GM23338 (cell line): ENCODE measurements around the gene KREMEN2. TPM values are rescaled to one million over a fixed set of nuclear protein-coding genes. Genes with fewer than 3 reads are reported as not detected.

Source experiments
- ATAC-seq: fragments of 200-7000 bp; cut with Tn5 transposase; 3 replicates; pipeline ENCODE4 v1.9.1; 2020
- DNase-seq: peaks from one replicate; pipeline ENCODE4 v3.0.0-alpha.2; 2015; ENCODE audit warnings: low spot score
- H2AFZ ChIP-seq: fragments of 200-600 bp; sonication (generic); 2 replicates; pipeline ENCODE4 v1.8.0; 2016; ENCODE audit warnings: antibody characterized with exemption, mild to moderate bottlenecking, moderate library complexity
- H3F3A ChIP-seq: fragments of 200-600 bp; sonication (generic); replicated peaks from 2 replicates; pipeline ENCODE4 v1.8.0; 2017; ENCODE audit warnings: antibody characterized with exemption, mixed run types, low read depth
- H3K27ac ChIP-seq: fragments of 200-600 bp; sonication (generic); 2 replicates; pipeline ENCODE4 v1.6.1; 2016; ENCODE audit warnings: low read depth
- H3K27me3 ChIP-seq: fragments of 200-600 bp; sonication (generic); 2 replicates; pipeline ENCODE4 v1.8.0; 2016; ENCODE audit warnings: mild to moderate bottlenecking, mixed run types, moderate library complexity; ENCODE audit not compliant: insufficient read depth
- H3K36me3 ChIP-seq: fragments of 200-600 bp; sonication (generic); 2 replicates; pipeline ENCODE4 v1.8.0; 2016; ENCODE audit warnings: mild to moderate bottlenecking; ENCODE audit not compliant: insufficient read depth
- H3K4me1 ChIP-seq: fragments of 200-600 bp; sonication (generic); 2 replicates; pipeline ENCODE4 v1.8.0; 2016; ENCODE audit warnings: mild to moderate bottlenecking, moderate library complexity; ENCODE audit not compliant: insufficient read depth
- H3K4me2 ChIP-seq: fragments of 200-600 bp; sonication (generic); 2 replicates; pipeline ENCODE4 v1.7.1; 2017; ENCODE audit warnings: mixed run types
- H3K4me3 ChIP-seq: fragments of 200-600 bp; sonication (generic); 2 replicates; pipeline ENCODE4 v1.6.1; 2016; ENCODE audit warnings: mixed run types
- H3K79me2 ChIP-seq: fragments of 200-600 bp; sonication (generic); replicated peaks from 2 replicates; pipeline ENCODE4 v1.8.0; 2017; ENCODE audit warnings: mild to moderate bottlenecking; ENCODE audit not compliant: insufficient read depth
- H3K9me2 ChIP-seq: fragments of 200-600 bp; sonication (generic); 2 replicates; pipeline ENCODE4 v1.8.0; 2017; ENCODE audit not compliant: insufficient read depth
- H4K20me1 ChIP-seq: fragments of 200-600 bp; sonication (generic); replicated peaks from 2 replicates; pipeline ENCODE4 v1.8.0; 2017; ENCODE audit warnings: mild to moderate bottlenecking; ENCODE audit not compliant: insufficient read depth
- H3K27ac Mint-ChIP-seq: 2 replicates; pipeline ENCODE4 v1.8.0; 2020; ENCODE audit warnings: inconsistent platforms, mild to moderate bottlenecking, moderate library complexity, mixed read lengths
- H3K27me3 Mint-ChIP-seq: 3 replicates; pipeline ENCODE4 v1.8.0; 2022; ENCODE audit warnings: low read depth, mild to moderate bottlenecking, moderate library complexity, mixed read lengths, inconsistent platforms; ENCODE audit not compliant: insufficient read depth, poor library complexity
- H3K36me3 Mint-ChIP-seq: 3 replicates; pipeline ENCODE4 v1.8.0; 2021; ENCODE audit warnings: low read depth, mild to moderate bottlenecking, inconsistent platforms, moderate library complexity, mixed read lengths
- H3K4me1 Mint-ChIP-seq: 3 replicates; pipeline ENCODE4 v1.8.0; 2020; ENCODE audit warnings: mild to moderate bottlenecking, inconsistent platforms, mixed read lengths
- H3K4me3 Mint-ChIP-seq: 3 replicates; pipeline ENCODE4 v1.8.0; 2021; ENCODE audit warnings: moderate library complexity, mild to moderate bottlenecking, inconsistent platforms, mixed read lengths
- H3K9me3 Mint-ChIP-seq: 3 replicates; pipeline ENCODE4 v1.8.0; 2020; ENCODE audit warnings: moderate library complexity, mild to moderate bottlenecking, inconsistent platforms, mixed read lengths
- CREB1 ChIP-seq: fragments of 250-450 bp; sonication (Bioruptor Pico); IDR thresholded peaks from 2 replicates; pipeline ENCODE4 v1.5.0; 2020; ENCODE audit warnings: low read depth, mild to moderate bottlenecking, moderate library complexity
- EZH2 ChIP-seq: fragments of 200-600 bp; sonication (generic); IDR thresholded peaks from one replicate; pipeline ENCODE4 v1.8.0; 2017; ENCODE audit warnings: antibody characterized with exemption, mild to moderate bottlenecking, low read depth; ENCODE audit not compliant: unreplicated experiment
- EZH2phosphoT487 ChIP-seq: fragments of 200-600 bp; sonication (generic); IDR thresholded peaks from one replicate; pipeline ENCODE4 v1.8.1; 2018; ENCODE audit warnings: antibody characterized with exemption; ENCODE audit not compliant: unreplicated experiment
- JUNB ChIP-seq: IDR thresholded peaks from one replicate; pipeline ENCODE4 v1.6.1; 2016; ENCODE audit warnings: antibody characterized with exemption; ENCODE audit not compliant: unreplicated experiment
- NANOG ChIP-seq: IDR thresholded peaks from 2 replicates; pipeline ENCODE4 v1.6.1; 2016; ENCODE audit warnings: antibody characterized with exemption, borderline replicate concordance
- STAT1 ChIP-seq: IDR thresholded peaks from one replicate; pipeline ENCODE4 v1.6.1; 2016; ENCODE audit warnings: antibody characterized with exemption; ENCODE audit not compliant: unreplicated experiment
- ZNF331 ChIP-seq: fragments of 250-450 bp; sonication (Bioruptor Pico); IDR thresholded peaks from 2 replicates; pipeline ENCODE4 v1.5.0; 2020; ENCODE audit warnings: low read depth, mild to moderate bottlenecking, moderate library complexity
- polyA plus RNA-seq: library from polyadenylated mRNA; unstranded; fragments of >200 nt; fragmentation: Nextera tagmentation; extraction: Ambion mirVana; gene quantifications from 2 replicates; pipeline ENCODE4 v1.2.1, GENCODE V29; 2016
- total RNA-seq: library from RNA; depleted of rRNA; stranded (reverse); fragments of >200 nt; shearing (Covaris generic); gene quantifications from 2 replicates; pipeline ENCODE4 v1.2.3, GENCODE V29; 2014
- TF ChIP-seq, protein P1 (sequence below): fragments of 250-450 bp; sonication (Bioruptor Pico); IDR thresholded peaks from 2 replicates; pipeline ENCODE4 v1.5.0; 2020; ENCODE audit warnings: mild to moderate bottlenecking, moderate library complexity
- TF ChIP-seq, protein P2 (sequence below): IDR thresholded peaks from 2 replicates; pipeline ENCODE4 v1.6.1; 2016; ENCODE audit warnings: antibody characterized with exemption
- TF ChIP-seq, protein P3 (sequence below), 2 experiments: fragments of 200-600 bp in 1 of 2; sonication (generic) in 1 of 2; conservative IDR thresholded peaks; 2 replicates each; pipeline versions ENCODE4 v1.5.1 to v1.6.1; 2016 to 2017; ENCODE audit warnings: antibody characterized with exemption in 2 of 2, low read depth in 2 of 2, mild to moderate bottlenecking in 2 of 2, moderate library complexity in 1 of 2
- TF ChIP-seq, protein P4 (sequence below): IDR thresholded peaks from one replicate; pipeline ENCODE4 v1.6.1; 2018; ENCODE audit warnings: antibody characterized with exemption; ENCODE audit not compliant: unreplicated experiment

The KREMEN2 gene
- total and polyA plus RNA-seq, 2 experiments from 2014 or later: 4.9 to 16.1 TPM

DNA sequence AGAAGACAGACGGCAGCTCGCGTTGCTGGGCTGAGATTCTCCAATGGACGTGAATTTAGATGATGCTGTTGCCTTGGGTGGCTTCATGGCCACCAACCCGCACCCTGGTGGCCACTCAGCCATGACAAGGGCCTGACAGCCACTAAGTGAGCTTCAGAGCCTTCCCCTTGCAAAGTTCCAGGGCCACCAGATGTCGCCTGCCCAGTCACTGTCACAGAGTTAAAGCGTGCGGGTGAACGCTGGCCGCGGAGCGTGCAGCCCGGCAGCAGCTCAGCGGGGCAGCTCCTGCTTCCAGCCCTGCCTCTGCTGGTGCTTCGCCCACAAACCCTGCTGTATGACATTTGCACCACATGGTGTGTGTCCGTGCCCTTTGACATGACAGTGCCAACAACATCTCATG is 13.3 kb upstream of the KREMEN2 start (continued):
- TF ChIP-seq ZNF331 (CRISPR knock-in tag): no peak
- no peak for TF ChIP-seq JUNB
- TF ChIP-seq, protein P1, sequence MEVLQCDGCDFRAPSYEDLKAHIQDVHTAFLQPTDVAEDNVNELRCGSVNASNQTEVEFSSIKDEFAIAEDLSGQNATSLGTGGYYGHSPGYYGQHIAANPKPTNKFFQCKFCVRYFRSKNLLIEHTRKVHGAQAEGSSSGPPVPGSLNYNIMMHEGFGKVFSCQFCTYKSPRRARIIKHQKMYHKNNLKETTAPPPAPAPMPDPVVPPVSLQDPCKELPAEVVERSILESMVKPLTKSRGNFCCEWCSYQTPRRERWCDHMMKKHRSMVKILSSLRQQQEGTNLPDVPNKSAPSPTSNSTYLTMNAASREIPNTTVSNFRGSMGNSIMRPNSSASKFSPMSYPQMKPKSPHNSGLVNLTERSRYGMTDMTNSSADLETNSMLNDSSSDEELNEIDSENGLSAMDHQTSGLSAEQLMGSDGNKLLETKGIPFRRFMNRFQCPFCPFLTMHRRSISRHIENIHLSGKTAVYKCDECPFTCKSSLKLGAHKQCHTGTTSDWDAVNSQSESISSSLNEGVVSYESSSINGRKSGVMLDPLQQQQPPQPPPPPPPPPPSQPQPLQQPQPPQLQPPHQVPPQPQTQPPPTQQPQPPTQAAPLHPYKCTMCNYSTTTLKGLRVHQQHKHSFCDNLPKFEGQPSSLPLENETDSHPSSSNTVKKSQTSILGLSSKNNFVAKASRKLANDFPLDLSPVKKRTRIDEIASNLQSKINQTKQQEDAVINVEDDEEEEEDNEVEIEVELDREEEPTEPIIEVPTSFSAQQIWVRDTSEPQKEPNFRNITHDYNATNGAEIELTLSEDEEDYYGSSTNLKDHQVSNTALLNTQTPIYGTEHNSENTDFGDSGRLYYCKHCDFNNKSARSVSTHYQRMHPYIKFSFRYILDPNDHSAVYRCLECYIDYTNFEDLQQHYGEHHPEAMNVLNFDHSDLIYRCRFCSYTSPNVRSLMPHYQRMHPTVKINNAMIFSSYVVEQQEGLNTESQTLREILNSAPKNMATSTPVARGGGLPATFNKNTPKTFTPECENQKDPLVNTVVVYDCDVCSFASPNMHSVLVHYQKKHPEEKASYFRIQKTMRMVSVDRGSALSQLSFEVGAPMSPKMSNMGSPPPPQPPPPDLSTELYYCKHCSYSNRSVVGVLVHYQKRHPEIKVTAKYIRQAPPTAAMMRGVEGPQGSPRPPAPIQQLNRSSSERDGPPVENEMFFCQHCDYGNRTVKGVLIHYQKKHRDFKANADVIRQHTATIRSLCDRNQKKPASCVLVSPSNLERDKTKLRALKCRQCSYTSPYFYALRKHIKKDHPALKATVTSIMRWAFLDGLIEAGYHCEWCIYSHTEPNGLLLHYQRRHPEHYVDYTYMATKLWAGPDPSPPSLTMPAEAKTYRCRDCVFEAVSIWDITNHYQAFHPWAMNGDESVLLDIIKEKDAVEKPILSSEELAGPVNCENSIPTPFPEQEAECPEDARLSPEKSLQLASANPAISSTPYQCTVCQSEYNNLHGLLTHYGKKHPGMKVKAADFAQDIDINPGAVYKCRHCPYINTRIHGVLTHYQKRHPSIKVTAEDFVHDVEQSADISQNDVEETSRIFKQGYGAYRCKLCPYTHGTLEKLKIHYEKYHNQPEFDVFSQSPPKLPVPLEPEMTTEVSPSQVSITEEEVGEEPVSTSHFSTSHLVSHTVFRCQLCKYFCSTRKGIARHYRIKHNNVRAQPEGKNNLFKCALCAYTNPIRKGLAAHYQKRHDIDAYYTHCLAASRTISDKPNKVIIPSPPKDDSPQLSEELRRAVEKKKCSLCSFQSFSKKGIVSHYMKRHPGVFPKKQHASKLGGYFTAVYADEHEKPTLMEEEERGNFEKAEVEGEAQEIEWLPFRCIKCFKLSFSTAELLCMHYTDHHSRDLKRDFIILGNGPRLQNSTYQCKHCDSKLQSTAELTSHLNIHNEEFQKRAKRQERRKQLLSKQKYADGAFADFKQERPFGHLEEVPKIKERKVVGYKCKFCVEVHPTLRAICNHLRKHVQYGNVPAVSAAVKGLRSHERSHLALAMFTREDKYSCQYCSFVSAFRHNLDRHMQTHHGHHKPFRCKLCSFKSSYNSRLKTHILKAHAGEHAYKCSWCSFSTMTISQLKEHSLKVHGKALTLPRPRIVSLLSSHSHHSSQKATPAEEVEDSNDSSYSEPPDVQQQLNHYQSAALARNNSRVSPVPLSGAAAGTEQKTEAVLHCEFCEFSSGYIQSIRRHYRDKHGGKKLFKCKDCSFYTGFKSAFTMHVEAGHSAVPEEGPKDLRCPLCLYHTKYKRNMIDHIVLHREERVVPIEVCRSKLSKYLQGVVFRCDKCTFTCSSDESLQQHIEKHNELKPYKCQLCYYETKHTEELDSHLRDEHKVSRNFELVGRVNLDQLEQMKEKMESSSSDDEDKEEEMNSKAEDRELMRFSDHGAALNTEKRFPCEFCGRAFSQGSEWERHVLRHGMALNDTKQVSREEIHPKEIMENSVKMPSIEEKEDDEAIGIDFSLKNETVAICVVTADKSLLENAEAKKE (CRISPR knock-in tag): no peak
- TF ChIP-seq, protein P2, sequence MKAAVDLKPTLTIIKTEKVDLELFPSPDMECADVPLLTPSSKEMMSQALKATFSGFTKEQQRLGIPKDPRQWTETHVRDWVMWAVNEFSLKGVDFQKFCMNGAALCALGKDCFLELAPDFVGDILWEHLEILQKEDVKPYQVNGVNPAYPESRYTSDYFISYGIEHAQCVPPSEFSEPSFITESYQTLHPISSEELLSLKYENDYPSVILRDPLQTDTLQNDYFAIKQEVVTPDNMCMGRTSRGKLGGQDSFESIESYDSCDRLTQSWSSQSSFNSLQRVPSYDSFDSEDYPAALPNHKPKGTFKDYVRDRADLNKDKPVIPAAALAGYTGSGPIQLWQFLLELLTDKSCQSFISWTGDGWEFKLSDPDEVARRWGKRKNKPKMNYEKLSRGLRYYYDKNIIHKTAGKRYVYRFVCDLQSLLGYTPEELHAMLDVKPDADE: no peak

DNA sequence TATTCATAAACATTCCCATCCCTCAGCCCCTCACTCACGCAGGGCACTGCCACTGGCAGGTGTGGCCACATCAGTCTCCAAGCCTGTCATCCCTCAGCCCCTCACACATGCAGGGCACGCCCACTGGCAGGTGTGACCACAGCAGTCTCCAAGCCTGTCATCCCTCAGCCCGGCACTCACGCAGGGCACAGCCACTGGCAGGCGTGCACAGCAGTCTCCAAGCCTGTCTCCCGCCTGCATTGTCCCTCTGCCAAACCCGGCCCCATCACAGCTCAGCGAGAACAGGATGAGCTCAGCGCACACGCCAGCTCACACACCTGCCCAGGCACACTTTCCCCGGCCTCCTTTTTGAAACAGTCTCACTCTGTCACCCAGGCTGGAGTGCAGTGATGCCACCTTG is 11.4 kb upstream of the KREMEN2 start:
- Histone ChIP-seq H3K79me2 (no peaks in the 10 kb centered on the region), H2AFZ (no peak overlapping the region), H3K4me1 (peaks cover 20% of the 10 kb centered on the region; the same call in 1 of the 2 replicates), H3K36me3 (no peaks in the 10 kb centered on the region), H3K4me2 (no peak overlapping the region), H3F3A (0 out of 2 replicates have a peak, but pooled peaks cover 9% of the 10 kb centered on the region), H3K27me3 (no peaks in the 10 kb centered on the region), H3K27ac (no peak overlapping the region), H3K9me2 (no peaks in the 10 kb centered on the region), H3K4me3 (no peak overlapping the region), H4K20me1 (no peaks in the 10 kb centered on the region)
- Mint-ChIP-seq H3K27ac (no peak overlapping the region), H3K4me1 (peaks cover 22% of the 10 kb centered on the region), H3K9me3 (no peaks in the 10 kb centered on the region), H3K4me3 (no peak overlapping the region), H3K36me3 (0 out of 3 replicates have a peak, but pooled peaks cover 2% of the 10 kb centered on the region), H3K27me3 (peaks cover 12% of the 10 kb centered on the region)
- ATAC-seq (no peak), DNase-seq (no peak)
- TF ChIP-seq CREB1 (CRISPR knock-in tag) (no peak), EZH2 (no peak), EZH2phosphoT487 (no peak), STAT1 (no peak), ZNF331 (CRISPR knock-in tag) (no peak), NANOG (no peak), JUNB (no peak)
- TF ChIP-seq, protein P3, sequence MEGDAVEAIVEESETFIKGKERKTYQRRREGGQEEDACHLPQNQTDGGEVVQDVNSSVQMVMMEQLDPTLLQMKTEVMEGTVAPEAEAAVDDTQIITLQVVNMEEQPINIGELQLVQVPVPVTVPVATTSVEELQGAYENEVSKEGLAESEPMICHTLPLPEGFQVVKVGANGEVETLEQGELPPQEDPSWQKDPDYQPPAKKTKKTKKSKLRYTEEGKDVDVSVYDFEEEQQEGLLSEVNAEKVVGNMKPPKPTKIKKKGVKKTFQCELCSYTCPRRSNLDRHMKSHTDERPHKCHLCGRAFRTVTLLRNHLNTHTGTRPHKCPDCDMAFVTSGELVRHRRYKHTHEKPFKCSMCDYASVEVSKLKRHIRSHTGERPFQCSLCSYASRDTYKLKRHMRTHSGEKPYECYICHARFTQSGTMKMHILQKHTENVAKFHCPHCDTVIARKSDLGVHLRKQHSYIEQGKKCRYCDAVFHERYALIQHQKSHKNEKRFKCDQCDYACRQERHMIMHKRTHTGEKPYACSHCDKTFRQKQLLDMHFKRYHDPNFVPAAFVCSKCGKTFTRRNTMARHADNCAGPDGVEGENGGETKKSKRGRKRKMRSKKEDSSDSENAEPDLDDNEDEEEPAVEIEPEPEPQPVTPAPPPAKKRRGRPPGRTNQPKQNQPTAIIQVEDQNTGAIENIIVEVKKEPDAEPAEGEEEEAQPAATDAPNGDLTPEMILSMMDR (conservative IDR thresholded peaks at IDR 0.05; ENCODE audit: low read depth in 2 of 2): no peak
- TF ChIP-seq, protein P4, sequence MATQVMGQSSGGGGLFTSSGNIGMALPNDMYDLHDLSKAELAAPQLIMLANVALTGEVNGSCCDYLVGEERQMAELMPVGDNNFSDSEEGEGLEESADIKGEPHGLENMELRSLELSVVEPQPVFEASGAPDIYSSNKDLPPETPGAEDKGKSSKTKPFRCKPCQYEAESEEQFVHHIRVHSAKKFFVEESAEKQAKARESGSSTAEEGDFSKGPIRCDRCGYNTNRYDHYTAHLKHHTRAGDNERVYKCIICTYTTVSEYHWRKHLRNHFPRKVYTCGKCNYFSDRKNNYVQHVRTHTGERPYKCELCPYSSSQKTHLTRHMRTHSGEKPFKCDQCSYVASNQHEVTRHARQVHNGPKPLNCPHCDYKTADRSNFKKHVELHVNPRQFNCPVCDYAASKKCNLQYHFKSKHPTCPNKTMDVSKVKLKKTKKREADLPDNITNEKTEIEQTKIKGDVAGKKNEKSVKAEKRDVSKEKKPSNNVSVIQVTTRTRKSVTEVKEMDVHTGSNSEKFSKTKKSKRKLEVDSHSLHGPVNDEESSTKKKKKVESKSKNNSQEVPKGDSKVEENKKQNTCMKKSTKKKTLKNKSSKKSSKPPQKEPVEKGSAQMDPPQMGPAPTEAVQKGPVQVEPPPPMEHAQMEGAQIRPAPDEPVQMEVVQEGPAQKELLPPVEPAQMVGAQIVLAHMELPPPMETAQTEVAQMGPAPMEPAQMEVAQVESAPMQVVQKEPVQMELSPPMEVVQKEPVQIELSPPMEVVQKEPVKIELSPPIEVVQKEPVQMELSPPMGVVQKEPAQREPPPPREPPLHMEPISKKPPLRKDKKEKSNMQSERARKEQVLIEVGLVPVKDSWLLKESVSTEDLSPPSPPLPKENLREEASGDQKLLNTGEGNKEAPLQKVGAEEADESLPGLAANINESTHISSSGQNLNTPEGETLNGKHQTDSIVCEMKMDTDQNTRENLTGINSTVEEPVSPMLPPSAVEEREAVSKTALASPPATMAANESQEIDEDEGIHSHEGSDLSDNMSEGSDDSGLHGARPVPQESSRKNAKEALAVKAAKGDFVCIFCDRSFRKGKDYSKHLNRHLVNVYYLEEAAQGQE: no peak
- TF ChIP-seq, protein P2: no peak
